ENCODE results near the gene TBRG1. TPM values are rescaled to one million over a fixed set of nuclear protein-coding genes. Genes with fewer than 3 reads are reported as not detected.

Gene TBRG1
- total RNA-seq, 1 donor from 2014 or later: 38.8 TPM

Other genes starting within 250 kb of the TBRG1 start
- not detected for gene OR8B2, start 238.4 kb upstream of the TBRG1 start, total RNA-seq
- gene OR8B3, start 223.8 kb upstream of the TBRG1 start, total RNA-seq: not detected
- not detected for gene OR8B4, start 198.0 kb upstream of the TBRG1 start, total RNA-seq
- gene OR8B8, start 177.2 kb upstream of the TBRG1 start, total RNA-seq: not detected
- gene OR8B12, start 79.2 kb upstream of the TBRG1 start, total RNA-seq: not detected
- gene OR8A1, start 52.9 kb upstream of the TBRG1 start, total RNA-seq: not detected
- gene PANX3, start 11.4 kb upstream of the TBRG1 start, total RNA-seq: not detected
- 12.3 TPM for gene SIAE, start 50.9 kb downstream of the TBRG1 start, total RNA-seq
- gene SPA17, start 51.0 kb downstream of the TBRG1 start, total RNA-seq: 2.5 TPM
- gene NRGN, start 117.1 kb downstream of the TBRG1 start, total RNA-seq: 6.2 TPM
- gene VSIG2, start 129.4 kb downstream of the TBRG1 start, total RNA-seq: 2.0 TPM
- 61.0 TPM for gene ESAM, start 139.4 kb downstream of the TBRG1 start, total RNA-seq
- 22.1 TPM for gene MSANTD2, start 177.5 kb downstream of the TBRG1 start, total RNA-seq
- 36.6 TPM for gene ROBO3, start 242.6 kb downstream of the TBRG1 start, total RNA-seq

All from sciatic nerve (tissue), 1 donor.